ENCODE data around the gene TMEM266. TPM values are rescaled to one million over a fixed set of nuclear protein-coding genes. Genes with fewer than 3 reads are reported as not detected.

The TMEM266 gene
- total RNA-seq, 1 donor from 2014 or later = 0.52 TPM

DNA sequence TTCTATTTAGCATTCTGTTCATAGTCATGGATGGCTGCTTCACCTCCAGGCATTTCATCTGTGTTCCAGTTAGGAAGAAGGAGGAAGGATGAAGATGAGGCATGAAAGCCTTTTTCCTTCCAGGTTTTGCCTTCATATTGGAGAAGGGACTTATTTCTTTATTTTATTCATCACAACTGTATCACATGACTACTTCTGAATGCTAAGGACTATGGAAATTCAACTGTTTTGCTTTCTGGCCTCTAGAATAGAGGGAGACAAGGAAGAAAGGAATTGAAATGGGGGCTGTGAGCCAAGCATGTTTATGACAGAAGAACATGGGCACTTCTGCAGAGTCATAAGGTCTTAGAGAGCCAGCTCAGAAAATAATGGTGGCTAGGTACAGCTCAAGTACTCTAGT, 10.4 kb downstream of the TMEM266 start:
- no peak for DNase-seq (ENCODE audit: low spot score)

DNA sequence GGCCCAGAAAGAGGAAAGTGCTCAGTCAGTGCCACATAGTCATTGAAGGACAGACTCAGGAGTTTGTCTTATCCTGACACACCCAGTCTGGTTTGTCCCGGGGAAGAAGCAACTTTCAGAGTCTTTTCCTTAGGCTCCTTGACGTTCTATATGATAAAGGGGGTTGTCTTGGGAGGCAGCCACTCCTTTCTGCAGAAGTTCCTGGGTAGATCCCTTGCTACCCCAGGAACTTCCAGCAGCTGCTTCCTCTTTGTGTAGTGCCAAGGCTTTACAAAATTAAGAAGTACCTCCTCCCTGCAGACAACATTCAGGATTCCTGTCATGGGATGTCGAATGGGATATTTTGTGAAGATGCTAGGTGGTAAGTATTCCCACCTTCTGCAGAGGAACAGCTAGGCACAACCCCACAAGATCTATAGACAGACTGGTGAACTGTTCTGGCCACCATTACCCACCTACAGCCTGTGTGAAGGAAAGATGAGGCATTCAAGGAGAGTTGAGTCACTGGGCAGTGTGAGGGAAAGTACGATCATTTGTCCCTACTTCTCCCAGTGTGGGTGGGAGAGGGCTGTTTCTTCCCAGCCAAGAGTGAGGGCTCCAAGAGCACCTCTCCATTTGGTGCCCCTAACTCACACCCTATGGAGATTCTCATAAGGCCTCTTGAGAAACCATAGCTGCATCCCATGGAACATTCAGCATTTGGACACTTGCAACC, 11.3 kb downstream of the TMEM266 start:
- DNase-seq (ENCODE audit: low spot score) = no peak

DNA sequence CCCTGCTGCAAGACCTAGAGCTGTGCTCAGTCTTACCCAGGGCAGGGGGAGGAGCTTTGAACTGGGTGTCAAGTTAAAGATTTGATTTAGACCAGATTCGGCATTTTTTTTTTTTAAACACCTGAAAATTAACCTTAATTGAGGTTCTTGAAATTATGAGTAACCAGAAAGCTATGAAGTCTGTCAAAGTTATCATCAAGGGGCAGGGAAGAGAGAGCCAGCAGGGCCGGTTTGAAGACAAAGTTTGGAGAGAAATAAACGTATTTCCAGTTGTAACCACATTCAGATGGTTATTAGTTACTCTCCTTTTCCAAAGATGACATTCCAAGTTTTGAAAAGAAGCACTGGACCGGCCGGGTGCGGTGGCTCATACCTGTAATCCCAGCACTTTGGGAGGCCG, 12.0 kb downstream of the TMEM266 start:
- DNase-seq (ENCODE audit: low spot score) = no peak

DNA sequence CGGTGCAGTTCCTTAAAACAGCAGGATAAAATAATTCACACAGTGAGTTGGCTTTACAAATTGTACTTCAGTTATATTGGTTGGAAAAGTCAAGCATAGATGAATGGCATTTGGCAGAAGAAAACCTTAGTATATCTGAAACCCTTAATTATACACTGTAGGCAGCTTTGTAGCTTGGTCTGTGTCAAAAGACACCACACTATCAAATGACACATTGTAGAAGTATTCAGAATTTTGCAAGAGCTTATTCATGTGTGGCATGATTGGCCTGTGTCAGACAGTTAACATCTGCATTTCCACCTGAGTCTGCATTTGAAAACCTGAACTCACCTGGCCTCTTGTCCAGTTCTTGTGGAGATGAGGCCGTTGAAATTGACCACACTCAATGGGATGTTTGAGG, 13.8 kb downstream of the TMEM266 start:
- DNase-seq (ENCODE audit: low spot score) = no peak

DNA sequence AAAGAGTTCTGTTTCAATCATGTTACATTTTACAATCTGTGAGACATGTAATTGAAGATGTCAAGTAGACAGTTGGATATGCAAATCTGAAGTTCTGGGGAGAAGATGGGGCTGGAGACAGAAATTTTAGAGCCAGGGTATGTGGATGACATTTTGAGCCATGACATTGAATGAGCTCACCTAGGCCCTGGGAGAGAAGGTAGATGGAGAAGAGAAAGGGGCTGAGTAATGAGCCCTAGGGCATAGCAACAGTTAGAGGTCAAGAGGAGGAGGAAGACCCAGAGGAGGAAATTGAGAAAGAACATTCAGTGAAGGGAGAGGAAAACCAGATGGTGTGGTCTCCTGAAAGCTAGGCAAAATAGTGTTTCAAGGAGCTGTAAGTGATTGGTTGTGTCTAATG, 15.3 kb downstream of the TMEM266 start:
- no peak for DNase-seq (ENCODE audit: low spot score)

DNA sequence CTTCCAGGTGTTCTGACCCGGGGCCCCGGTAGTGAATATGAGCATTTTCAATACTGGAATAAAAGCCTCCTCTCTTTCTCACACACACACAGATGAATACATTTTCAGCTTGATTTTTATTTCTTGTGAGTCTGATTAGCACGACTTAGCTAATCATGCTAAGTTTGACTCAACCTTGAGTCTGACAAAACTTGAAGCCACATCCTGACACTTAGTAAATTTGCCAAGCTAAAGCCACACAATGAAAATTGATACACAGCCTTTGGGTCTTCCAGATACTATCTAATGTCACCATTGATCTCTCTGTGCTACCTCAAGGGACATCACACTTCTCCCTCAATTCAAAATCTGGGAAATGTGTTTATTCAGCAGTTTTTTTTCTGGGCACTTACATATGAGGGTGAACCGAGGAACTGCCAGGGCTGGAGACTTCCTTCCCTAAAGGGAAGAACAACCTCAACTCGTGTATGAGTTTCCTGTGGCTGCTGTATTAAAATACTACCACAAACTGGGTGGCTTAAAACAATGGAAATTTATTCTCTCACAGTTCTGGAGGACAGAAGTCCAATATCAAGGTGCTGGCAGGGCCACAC, 18.6 kb downstream of the TMEM266 start:
- no peak for DNase-seq (ENCODE audit: low spot score)

DNA sequence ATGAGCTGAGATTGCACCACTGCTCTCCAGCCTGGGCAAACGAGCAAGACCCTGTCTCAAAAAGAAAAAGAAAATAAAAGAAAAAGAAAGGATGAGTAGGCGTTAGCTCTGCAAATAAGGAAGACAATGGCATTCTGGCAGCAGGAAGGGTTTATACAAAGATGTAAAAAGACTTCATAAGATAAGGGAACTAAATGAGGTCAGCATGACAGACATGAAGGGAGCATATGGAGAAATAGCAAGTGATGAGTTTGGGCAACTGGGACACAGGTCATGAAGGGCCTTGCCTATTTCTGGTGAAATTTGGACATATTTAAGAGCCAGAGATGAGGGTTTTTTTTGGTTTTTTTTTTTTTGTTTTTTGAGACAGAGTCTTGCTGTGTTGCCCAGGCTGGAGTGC, 24.5 kb downstream of the TMEM266 start:
- no peak for DNase-seq (ENCODE audit: low spot score)

DNA sequence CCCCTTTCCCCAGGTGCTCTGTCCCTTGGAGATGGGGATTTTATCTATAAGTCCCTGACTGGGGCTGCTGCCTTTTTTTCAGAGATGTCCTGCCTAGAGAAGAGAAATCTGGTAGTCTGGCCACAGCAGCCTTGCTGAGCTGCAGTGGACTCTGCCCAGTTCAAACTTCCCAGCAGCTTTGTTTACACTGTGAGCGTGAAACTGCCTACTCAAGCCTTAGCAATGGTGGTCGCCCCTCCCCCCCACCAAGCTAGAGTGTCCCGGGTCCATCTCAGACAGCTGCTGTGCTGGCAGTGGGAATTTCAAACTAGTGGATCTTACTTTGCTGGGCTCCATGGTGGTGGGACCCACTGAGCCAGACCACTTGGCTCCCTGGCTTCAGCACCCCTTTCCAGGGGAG, 38.9 kb downstream of the TMEM266 start:
- no peak for DNase-seq (ENCODE audit: low spot score)

DNA sequence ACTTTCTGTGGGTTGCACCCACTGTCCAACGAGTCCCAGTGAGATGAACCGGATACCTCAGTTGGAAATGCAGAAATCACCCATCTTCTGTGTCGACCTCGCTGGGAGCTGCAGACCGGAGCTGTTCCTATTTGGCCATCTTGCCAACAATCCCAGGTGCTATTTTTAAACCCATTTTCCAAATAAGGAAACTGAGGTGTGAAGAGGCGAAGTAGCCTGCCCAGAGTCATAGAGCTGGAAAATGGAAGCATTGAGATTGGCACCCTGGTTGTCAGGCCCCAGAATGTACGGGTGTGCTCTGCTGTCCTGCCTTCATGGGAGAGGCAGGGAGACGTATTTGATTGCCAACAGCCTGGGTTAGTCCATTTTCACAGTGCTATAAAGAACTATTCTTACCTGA, 39.6 kb downstream of the TMEM266 start:
- DNase-seq (ENCODE audit: low spot score) = no peak

DNA sequence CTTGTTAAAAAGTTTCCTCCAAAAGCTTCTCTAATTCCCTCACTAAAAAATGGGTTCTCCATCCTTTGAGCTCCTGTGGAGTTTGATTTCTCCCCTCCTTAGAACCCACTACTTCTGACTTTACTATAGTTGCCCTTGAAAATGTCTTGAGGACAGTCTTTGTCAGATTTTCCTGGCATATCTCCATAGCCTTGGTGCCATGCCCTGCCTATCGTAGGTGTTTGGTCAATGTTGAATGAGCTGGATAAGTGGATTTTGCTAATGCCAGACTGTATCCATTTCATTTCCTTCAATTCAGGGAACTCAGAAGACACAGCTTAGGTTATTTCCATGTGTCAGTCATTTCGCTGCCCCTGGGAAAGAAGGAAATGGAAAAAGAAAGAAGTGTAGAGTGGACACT, 40.6 kb downstream of the TMEM266 start:
- no peak for DNase-seq (ENCODE audit: low spot score)

DNA sequence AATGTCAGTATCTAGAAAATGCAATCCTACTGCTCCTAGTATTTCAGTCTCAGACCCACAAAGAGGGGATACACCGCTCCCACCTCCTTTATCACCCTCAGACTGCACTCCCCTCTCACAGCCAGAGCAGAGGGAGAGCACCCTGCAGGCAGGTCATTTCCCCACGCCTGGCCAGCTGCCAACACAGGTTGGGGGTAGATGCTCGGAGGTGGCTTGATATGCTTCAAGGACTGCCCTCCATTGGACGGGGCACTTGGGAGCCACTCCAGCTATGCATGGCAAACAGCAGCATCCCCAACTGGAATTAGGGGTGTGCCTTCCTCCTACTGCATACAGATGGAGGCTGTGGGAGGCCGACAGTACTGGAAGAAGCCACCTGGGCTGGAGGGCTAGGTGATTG, 41.9 kb downstream of the TMEM266 start:
- DNase-seq (ENCODE audit: low spot score) = no peak

DNA sequence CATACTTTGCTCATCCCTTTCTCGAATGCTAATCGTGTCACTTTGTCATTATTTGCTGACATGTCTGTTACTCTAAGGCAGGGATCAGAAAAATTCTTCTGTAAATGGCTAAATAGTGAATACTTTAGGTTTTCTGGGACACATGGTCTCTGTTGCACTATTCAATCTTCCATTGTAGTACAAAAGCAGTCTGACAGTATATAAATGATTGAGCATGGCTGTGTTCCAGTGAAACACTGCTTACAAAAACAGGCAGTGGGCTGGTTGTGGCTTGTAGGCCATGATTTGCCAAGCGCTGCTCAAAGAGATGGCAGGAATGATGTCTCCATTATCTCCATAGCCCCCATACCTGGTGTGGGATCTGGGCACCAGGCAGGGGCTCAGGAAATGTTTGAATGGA, 45.6 kb downstream of the TMEM266 start:
- no peak for DNase-seq (ENCODE audit: low spot score)

DNA sequence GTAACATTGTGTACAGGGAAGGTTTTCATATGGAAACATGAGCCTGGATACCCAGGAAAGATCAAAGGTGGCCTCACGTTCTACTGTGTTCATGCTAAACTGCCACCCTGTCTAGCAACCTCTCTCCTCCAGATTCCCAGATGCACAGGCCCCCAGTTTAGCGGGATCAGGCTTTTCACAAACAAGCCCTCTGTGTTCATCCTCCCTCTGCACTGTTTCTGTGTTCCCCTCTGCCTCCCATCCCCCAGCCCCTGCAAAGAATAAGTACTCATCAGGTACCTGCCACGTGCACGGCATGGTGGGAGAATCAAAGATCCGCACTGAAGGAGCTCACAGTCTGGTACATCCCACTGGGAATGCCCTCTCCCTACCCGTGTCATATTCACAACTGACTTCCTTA, 46.1 kb downstream of the TMEM266 start:
- no peak for DNase-seq (ENCODE audit: low spot score)

DNA sequence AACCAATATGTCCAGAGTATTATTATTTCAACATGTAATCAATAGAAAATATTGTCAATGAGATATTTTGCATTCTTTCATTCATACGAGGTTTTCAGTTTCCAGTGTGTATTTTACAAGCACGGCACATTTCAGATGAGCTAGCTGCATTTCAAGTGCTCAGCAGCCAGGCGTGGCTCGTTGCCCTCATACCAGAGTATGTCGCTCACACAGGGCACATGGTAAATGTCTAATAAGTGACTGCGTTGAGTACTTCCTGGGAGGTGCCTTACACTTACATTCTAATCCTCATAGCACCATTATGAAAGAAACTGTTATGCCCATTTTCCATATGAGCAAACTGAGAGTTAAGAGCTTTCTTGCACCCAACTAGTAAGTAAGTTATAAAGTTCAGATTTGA, 47.4 kb downstream of the TMEM266 start:
- no peak for DNase-seq (ENCODE audit: low spot score)

DNA sequence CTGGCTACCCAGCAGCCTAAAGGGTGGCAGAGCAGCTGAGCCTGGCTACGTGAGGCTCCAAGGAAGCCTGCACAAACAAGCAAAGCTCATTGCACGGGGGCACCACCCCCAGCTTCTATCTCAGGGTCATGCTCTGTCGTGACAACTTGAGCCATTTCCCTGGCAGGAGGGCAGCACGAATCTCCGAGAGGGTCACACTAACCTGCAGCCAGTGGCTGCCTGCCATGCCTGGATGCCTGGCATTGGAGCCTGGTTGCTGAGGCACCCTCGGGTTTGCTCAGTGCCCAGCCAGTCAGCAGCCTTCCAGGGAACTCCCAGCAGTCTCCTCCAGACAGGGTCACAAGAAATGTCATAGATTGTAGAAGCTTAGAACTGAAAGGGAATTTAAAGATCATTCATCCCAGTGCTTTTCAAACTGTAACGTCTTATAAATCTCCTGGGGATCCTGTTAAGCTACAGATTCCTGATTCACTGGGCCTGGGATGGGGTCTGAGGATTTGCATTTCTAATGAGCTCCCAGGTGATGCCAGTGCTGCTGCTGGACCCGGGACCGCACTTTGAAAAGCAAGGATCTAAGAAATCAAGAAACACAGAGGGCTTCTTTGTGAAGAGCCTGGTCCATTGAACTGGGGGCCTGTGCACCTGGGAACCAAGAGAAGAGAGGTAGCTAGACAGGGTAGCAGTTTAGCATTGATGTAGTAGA, 48.4 kb downstream of the TMEM266 start:
- DNase-seq (ENCODE audit: low spot score) = no peak

DNA sequence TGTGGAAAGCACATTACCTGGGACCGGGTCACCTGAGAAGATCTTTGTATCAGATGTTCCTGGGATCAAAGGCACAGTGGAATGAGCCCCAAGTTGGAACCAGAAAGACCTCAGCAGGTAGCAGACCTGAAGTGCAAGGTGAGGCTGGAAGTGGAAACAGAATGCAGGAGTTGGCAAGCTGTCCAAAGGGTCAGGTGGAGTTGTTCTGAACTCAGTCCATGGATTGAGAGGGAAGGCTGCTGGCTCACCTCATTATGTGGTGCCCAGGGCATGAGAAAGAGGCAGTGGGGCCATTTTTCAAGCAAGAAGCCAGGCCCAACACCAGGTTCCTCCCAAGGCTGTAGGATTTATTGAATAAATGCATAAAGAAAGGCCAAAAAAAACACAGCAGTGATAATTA, 49.3 kb downstream of the TMEM266 start:
- DNase-seq (ENCODE audit: low spot score) = no peak

DNA sequence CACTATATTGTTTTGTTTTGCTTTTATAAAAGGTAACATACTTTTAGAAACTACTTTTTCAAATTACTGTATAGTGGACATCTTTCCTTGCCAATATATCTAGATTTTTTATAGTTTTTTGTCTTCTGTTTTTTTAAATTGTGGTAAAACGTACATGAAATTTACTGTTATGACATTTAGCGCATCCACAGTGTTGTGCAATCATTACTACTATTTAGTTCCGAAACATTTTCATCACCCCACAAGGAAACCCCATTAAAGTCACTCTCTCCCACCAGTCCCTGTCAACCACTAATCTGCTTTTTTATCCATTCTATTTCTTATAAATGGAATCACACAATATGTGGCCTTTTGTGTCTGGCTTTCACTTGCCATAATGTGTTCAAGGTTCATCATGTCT, 54.8 kb downstream of the TMEM266 start:
- no peak for DNase-seq (ENCODE audit: low spot score)

DNA sequence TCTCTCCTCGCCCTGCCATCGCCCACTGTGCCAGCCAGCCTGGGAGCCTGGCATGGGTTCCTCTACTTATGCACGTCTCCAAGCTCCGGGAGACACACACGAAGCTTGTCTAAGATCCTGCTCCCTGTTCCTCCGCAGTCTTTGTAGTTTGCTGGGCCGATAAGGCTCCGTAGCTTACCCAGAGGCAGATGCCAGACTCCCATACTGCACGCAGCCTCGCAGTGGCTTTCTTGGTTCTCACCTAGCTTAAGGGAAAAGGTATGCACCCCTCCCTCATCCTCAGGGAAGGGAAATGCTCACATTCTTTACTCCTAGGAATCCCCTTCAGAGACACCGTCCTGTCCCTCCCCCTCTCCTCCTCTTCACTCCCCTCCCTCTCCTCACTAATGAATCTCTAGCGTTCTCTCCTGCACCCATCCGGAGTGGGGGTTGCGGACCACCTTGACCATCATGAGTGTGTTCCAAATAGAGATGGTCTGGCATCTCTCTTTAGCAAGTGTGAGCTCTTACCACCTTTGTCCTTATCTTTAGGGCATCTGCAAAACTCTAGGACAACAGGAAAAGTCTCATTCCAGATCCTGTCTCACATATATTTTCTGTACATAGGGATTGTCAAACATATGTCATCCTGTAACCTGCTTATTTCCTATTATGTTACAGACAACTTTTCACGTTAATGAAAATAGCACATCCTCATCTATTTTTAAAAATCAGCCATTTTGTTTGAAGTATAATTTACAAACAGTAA, 56.5 kb downstream of the TMEM266 start:
- DNase-seq (ENCODE audit: low spot score) = no peak

DNA sequence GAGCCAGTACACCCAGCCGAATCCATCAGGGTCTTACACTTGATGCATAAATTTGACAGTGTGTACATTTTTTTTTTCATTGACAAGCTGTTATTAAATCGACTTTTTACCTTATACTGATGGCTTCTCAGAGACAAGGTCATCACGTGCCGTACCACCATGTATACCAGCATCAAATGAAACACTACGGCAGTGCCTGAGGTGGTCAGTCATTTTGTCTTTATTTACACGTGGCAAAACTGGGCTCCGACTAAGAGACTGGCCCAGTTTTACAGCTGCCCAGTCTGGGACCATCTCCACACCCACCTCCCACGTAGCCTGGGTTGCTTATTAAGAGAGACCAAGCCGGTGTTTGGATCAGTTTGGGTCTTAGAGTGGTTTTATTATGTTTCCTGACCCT, 57.4 kb downstream of the TMEM266 start:
- DNase-seq (ENCODE audit: low spot score) = no peak

DNA sequence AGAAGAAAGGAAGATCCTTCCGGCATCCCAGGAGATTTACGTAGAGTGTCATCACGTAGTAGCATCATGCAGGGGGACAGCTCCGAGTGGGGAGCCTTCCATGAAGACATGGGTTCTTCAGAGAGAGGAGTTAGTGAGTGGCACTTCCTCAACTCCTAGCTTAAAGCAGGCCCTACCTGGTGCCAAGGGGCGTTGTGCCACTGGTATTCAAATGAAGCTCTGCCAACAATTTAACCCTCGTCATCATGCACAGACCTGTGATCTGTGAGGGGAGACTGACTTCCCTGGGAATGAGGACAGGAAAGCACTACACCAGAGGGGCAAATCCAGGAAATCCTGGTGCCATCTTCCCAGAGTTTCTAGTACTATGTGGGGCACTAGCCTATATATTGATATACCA, 59.0 kb downstream of the TMEM266 start:
- no peak for DNase-seq (ENCODE audit: low spot score)

DNA sequence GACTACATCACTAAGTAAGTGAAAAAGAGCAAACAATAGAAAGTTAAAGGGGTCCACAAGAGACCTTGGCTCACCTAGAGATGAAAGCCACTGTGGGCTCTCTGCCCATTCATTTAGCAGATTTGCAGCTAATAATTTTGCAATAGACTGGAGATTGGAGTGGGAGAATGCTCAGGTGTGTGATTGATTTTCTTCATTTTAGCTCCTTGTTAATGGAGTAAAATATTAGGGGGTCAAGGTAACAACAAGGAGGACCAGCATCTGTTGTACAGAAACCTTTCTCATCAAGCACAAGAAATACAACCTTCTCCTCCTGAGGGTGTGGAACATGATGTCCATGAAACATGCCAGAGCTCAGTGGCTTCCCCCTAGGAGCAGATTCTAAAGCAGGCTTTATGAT, 63.2 kb downstream of the TMEM266 start:
- no peak for DNase-seq (ENCODE audit: low spot score)

DNA sequence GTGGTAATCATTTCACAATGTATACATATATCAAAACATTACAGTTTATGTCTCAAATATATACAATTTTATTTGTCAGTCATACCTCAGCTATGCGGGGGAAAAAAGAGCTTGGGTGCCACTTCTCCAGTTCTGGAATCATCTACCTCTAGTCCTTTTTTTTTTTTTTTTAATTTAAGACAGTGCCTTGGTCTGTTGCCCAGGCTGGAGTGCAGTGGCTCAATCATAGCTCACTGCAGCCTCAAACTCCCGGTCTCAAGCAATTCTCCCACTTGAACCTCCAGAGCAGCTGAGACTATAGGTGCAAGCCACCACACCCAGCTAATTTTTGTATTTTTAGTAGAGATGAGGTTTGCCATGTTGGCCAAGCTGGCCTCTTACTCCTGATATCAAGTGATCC, 67.4 kb downstream of the TMEM266 start:
- DNase-seq (ENCODE audit: low spot score) = no peak

DNA sequence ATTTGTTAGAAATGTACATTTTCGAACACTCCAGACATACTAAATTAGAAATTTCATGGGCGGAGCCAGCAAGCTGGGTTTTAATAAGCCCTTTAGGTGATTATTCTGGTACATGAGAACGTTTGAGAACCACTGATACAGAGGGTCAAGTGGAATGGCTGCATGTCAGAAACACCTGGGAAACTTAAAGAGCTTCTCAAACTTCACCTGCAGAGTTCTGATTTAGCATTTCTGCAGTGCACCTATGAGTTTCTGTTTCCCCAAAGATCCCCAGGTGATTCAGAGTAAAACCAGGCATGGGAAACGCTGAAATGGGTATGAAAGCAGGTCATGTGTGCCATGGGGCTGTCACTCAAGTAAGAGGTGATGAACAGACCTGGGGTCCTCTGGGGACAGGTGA, 68.1 kb downstream of the TMEM266 start:
- DNase-seq (ENCODE audit: low spot score) = no peak
